Stomach (tissue), 9 donors: ENCODE results near the gene HSPA1A. TPM values are rescaled to one million over a fixed set of nuclear protein-coding genes. Genes with fewer than 3 reads are reported as not detected.
A peak's percentile ranks its signal among the peaks of the same experiment; 100 is the strongest.

Experiments used
- DNase-seq, 2 donors: peaks; one replicate each; pipeline versions ENCODE4 v3.0.0 to v3.0.0-alpha.2; 2013 to 2019
- H3K27ac ChIP-seq, 5 donors: fragments of 200-600 bp in 4 of 5; sonication (generic) in 4 of 5; one replicate each; pipeline ENCODE4 v1.5.1; 2013 to 2019; ENCODE audit warnings: mild to moderate bottlenecking in 1 of 5, moderate library complexity in 1 of 5
- H3K27me3 ChIP-seq, 3 donors: fragments of 200-600 bp; sonication (generic); one replicate each; pipeline ENCODE4 v1.5.1; 2017 to 2019; ENCODE audit warnings: mixed run types in 1 of 3
- H3K36me3 ChIP-seq, 4 donors: fragments of 200-600 bp; sonication (generic); 1 replicate in 3 of 4; 2 replicates in 1 of 4; pipeline ENCODE4 v1.5.1; 2016 to 2019
- H3K4me1 ChIP-seq, 4 donors: fragments of 200-600 bp; sonication (generic); one replicate each; pipeline ENCODE4 v1.5.1; 2016 to 2019
- H3K4me3 ChIP-seq, 4 donors: fragments of 200-600 bp; sonication (generic) in 3 of 4; one replicate each; pipeline ENCODE4 v1.5.1; 2016 to 2019; ENCODE audit warnings: mild to moderate bottlenecking in 1 of 4
- H3K9me3 ChIP-seq, 4 donors: fragments of 200-600 bp; sonication (generic); one replicate each; pipeline ENCODE4 v1.5.1; 2016 to 2019
- EP300 ChIP-seq: sonication (generic); formaldehyde crosslinking; IDR thresholded peaks from one replicate; pipeline ENCODE4 v1.6.1; 2017; ENCODE audit warnings: antibody characterized with exemption
- POLR2A ChIP-seq, 4 donors: fragments of 450-650 bp; IDR thresholded peaks; one replicate each; pipeline ENCODE4 v1.6.1; 2016; ENCODE audit warnings: antibody characterized with exemption in 4 of 4, control low read depth in 2 of 4, mild to moderate bottlenecking in 1 of 4, moderate library complexity in 1 of 4
- POLR2AphosphoS5 ChIP-seq, 3 donors: sonication (generic); formaldehyde crosslinking; IDR thresholded peaks; one replicate each; pipeline ENCODE4 v1.6.1; 2016; ENCODE audit warnings: antibody characterized with exemption in 3 of 3
- WGBS, 5 donors: extraction: QIAGEN DNeasy Blood & Tissue Kit in 3 of 5; methylation state at CpG; one replicate each; pipeline versions ENCODE4 v1.1.5 to v1.1.7; 2013 to 2018; 5-methylcytosine and 5-hydroxymethylcytosine counted together
- intact Hi-C: fragments of 100-400 bp; cut with DNase I; formaldehyde crosslinking; loops from one replicate; pipeline ENCODE4 v1.15.1; 2023; ENCODE audit warnings: low total_unique reads
- polyA plus RNA-seq, 3 donors: library from polyadenylated mRNA; stranded (reverse); fragments of 200-250 nt; gene quantifications; one replicate each; pipeline ENCODE4 v1.2.3, GENCODE V29; 2013
- total RNA-seq, 5 donors: library from RNA; depleted of rRNA; stranded (reverse); fragments of >200 nt; gene quantifications; one replicate each; pipeline versions ENCODE4 v1.1.0 to v1.2.3, GENCODE V29; 2014 to 2016
- TF ChIP-seq, protein P1 (sequence below), 7 experiments: fragments of 450-650 bp in 4 of 7; fragments of 200-600 bp in 3 of 7; sonication (generic) in 3 of 7; IDR thresholded peaks; one replicate each; pipeline ENCODE4 v1.5.1; 2016 to 2019; ENCODE audit warnings: antibody characterized with exemption in 7 of 7, control low read depth in 2 of 7, mild to moderate bottlenecking in 1 of 7
- donor health status: healthy with polysubstance abuse.
- donor health status: Bipolar disorder and iron deficiency.
- donor health status: healthy.

Gene HSPA1A
- total and polyA plus RNA-seq, 8 donors: 51.1 to 124 (median 89.5) TPM

- Histone ChIP-seq H3K4me3 (no peak overlapping the region), H3K27me3 (peaks cover 0 to 7% (median 0%) of the 10 kb centered on the region in 3 donors), H3K27ac (no peak overlapping the region), H3K9me3 (no peaks in the 10 kb centered on the region), H3K4me1 (peaks cover 0 to 17% (median 5%) of the 10 kb centered on the region in 4 donors), H3K36me3 (no peaks in the 10 kb centered on the region)
- 75 to 84% (median 81%) methylated on average over 6 of the region's 6 CpGs for WGBS, 5 donors
- intact Hi-C loops: loop anchor here (10.0 kb wide), 1 partner anchor 82 kb away; the partner anchor contains the start of gene LY6G5C
- DNase-seq: no peak
- TF ChIP-seq, protein P1, sequence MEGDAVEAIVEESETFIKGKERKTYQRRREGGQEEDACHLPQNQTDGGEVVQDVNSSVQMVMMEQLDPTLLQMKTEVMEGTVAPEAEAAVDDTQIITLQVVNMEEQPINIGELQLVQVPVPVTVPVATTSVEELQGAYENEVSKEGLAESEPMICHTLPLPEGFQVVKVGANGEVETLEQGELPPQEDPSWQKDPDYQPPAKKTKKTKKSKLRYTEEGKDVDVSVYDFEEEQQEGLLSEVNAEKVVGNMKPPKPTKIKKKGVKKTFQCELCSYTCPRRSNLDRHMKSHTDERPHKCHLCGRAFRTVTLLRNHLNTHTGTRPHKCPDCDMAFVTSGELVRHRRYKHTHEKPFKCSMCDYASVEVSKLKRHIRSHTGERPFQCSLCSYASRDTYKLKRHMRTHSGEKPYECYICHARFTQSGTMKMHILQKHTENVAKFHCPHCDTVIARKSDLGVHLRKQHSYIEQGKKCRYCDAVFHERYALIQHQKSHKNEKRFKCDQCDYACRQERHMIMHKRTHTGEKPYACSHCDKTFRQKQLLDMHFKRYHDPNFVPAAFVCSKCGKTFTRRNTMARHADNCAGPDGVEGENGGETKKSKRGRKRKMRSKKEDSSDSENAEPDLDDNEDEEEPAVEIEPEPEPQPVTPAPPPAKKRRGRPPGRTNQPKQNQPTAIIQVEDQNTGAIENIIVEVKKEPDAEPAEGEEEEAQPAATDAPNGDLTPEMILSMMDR (IDR thresholded peaks at IDR 0.05): no peak
- TF ChIP-seq POLR2A (IDR thresholded peaks at IDR 0.05) (no peak), EP300 (no peak), POLR2AphosphoS5 (IDR thresholded peaks at IDR 0.05) (no peak)
Measured at GRCh38 chr6:31767096-31767645, 48.2 kb upstream of the HSPA1A start.

GRCh38 chr6:31768363-31769257 lies 46.7 kb upstream of the HSPA1A start:
- WGBS, 5 donors: 90 to 92% (median 91%) methylated on average over 16 to 18 of the region's 18 CpGs
- Histone ChIP-seq H3K9me3 (no peaks in the 10 kb centered on the region), H3K36me3 (no peaks in the 10 kb centered on the region), H3K27me3 (peaks cover 0 to 7% (median 0%) of the 10 kb centered on the region in 3 donors), H3K27ac (no peak overlapping the region), H3K4me1 (peaks cover 5 to 24% (median 11%) of the 10 kb centered on the region in 4 donors), H3K4me3 (no peak overlapping the region)
- TF ChIP-seq, protein P1 (IDR thresholded peaks at IDR 0.05): no peak
- TF ChIP-seq EP300 (no peak), POLR2AphosphoS5 (IDR thresholded peaks at IDR 0.05) (no peak)
- intact Hi-C loops: loop anchor here (10.0 kb wide), 1 partner anchor 84 kb away; the partner anchor contains the start of gene LY6G5C
- DNase-seq: no peak

GRCh38 chr6:31769684-31770371 lies 45.5 kb upstream of the HSPA1A start:
- Histone ChIP-seq H3K4me1 (peaks cover 5 to 27% (median 13%) of the 10 kb centered on the region in 4 donors), H3K9me3 (no peaks in the 10 kb centered on the region), H3K27me3 (peaks cover 0 to 7% (median 0%) of the 10 kb centered on the region in 3 donors), H3K27ac (no peak overlapping the region), H3K36me3 (no peaks in the 10 kb centered on the region), H3K4me3 (no peak overlapping the region)
- 42 to 57% (median 49%) methylated on average over 12 of the region's 12 CpGs for WGBS, 5 donors
- intact Hi-C loops: loop anchor here (10.0 kb wide), 1 partner anchor 85 kb away; the partner anchor contains the start of gene LY6G5C
- TF ChIP-seq EP300 (no peak), POLR2AphosphoS5 (IDR thresholded peaks at IDR 0.05) (peak in 1 of 3 donors; percentile 68), POLR2A (IDR thresholded peaks at IDR 0.05) (no peak)
- TF ChIP-seq, protein P1 (IDR thresholded peaks at IDR 0.05): peak in 5 of 7 experiments; percentile 68 to 90 (median 87)
- DNase-seq: peak; percentile 84 to 89

- no peak for DNase-seq
Measured at GRCh38 chr6:31770860-31771259, 44.5 kb upstream of the HSPA1A start.

More at GRCh38 chr6:31770860-31771259, 44.5 kb upstream of the HSPA1A start:
- WGBS, 5 donors: 77 to 91% (median 89%) methylated on average over 2 of the region's 2 CpGs
- Histone ChIP-seq H3K4me1 (peaks cover 13 to 38% (median 21%) of the 10 kb centered on the region in 4 donors), H3K4me3 (no peak overlapping the region), H3K36me3 (no peaks in the 10 kb centered on the region), H3K27me3 (peaks cover 0 to 6% (median 0%) of the 10 kb centered on the region in 3 donors), H3K9me3 (no peaks in the 10 kb centered on the region), H3K27ac (no peak overlapping the region)
- intact Hi-C loops: no loop called here
- TF ChIP-seq EP300 (no peak), POLR2A (IDR thresholded peaks at IDR 0.05) (no peak)
